PC-9 (cell line): ENCODE measurements around the gene SAPCD2.

Source experiments
- EZH2 ChIP-seq: fragments of 200-600 bp; sonication (generic); IDR thresholded peaks from 2 replicates; pipeline ENCODE4 v1.8.0; 2017; ENCODE audit warnings: antibody characterized with exemption, low read depth
- TF ChIP-seq, protein P1 (sequence below): fragments of 200-600 bp; sonication (generic); conservative IDR thresholded peaks from 2 replicates; pipeline ENCODE4 v1.6.1; 2017; ENCODE audit warnings: mixed run types, antibody characterized with exemption, mild to moderate bottlenecking, moderate library complexity

GRCh38 chr9:137097761-137098462 lies 27.6 kb upstream of the SAPCD2 start:
- no peak for TF ChIP-seq EZH2
- TF ChIP-seq, protein P1, sequence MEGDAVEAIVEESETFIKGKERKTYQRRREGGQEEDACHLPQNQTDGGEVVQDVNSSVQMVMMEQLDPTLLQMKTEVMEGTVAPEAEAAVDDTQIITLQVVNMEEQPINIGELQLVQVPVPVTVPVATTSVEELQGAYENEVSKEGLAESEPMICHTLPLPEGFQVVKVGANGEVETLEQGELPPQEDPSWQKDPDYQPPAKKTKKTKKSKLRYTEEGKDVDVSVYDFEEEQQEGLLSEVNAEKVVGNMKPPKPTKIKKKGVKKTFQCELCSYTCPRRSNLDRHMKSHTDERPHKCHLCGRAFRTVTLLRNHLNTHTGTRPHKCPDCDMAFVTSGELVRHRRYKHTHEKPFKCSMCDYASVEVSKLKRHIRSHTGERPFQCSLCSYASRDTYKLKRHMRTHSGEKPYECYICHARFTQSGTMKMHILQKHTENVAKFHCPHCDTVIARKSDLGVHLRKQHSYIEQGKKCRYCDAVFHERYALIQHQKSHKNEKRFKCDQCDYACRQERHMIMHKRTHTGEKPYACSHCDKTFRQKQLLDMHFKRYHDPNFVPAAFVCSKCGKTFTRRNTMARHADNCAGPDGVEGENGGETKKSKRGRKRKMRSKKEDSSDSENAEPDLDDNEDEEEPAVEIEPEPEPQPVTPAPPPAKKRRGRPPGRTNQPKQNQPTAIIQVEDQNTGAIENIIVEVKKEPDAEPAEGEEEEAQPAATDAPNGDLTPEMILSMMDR, result no peak
